OCI-LY1 (cell line): ENCODE data around the gene KPTN.

ENCODE experiments used
- H2AFZ ChIP-seq: fragments of 200-600 bp; sonication (generic), shearing (Covaris generic); 2 replicates; pipeline ENCODE4 v1.6.0; 2014; ENCODE audit warnings: antibody characterized with exemption, mild to moderate bottlenecking, low read length
- H3F3A ChIP-seq: fragments of 200-600 bp; sonication (generic), shearing (Covaris generic); 2 replicates; pipeline ENCODE4 v1.6.0; 2014; ENCODE audit warnings: mild to moderate bottlenecking, antibody characterized with exemption, low read length, moderate library complexity; ENCODE audit not compliant: insufficient read depth
- H3K27ac ChIP-seq: fragments of 200-600 bp; sonication (generic); 2 replicates; pipeline ENCODE4 v1.5.1; 2014; ENCODE audit warnings: low read length, mixed run types, mild to moderate bottlenecking, low read depth; ENCODE audit not compliant: poor library complexity, severe bottlenecking
- H3K27me3 ChIP-seq: fragments of 200-600 bp; sonication (generic); 2 replicates; pipeline ENCODE4 v1.6.0; 2014; ENCODE audit warnings: antibody characterized with exemption, mild to moderate bottlenecking, low read length, moderate library complexity; ENCODE audit not compliant: insufficient read depth
- H3K36me3 ChIP-seq: fragments of 200-600 bp; sonication (generic); 2 replicates; pipeline ENCODE4 v1.6.1; 2014; ENCODE audit warnings: mild to moderate bottlenecking, antibody characterized with exemption, low read length, moderate library complexity, mixed read lengths; ENCODE audit not compliant: insufficient read depth
- H3K4me1 ChIP-seq: fragments of 200-600 bp; sonication (generic); 2 replicates; pipeline ENCODE4 v1.5.1; 2014; ENCODE audit warnings: mild to moderate bottlenecking, low read length, moderate library complexity; ENCODE audit not compliant: insufficient read depth, severe bottlenecking
- H3K4me2 ChIP-seq: fragments of 200-600 bp; sonication (generic), shearing (Covaris generic); 2 replicates; pipeline ENCODE4 v1.6.1; 2014; ENCODE audit warnings: low read length
- H3K4me3 ChIP-seq: fragments of 200-600 bp; sonication (generic); 2 replicates; pipeline ENCODE4 v1.5.1; 2014; ENCODE audit warnings: low read length, low read depth, mild to moderate bottlenecking, mixed read lengths; ENCODE audit not compliant: poor library complexity, severe bottlenecking
- H3K79me2 ChIP-seq: fragments of 200-600 bp; shearing (Covaris generic); 2 replicates; pipeline ENCODE4 v1.6.1; 2016; ENCODE audit warnings: mixed run types, low read length, mixed read lengths; ENCODE audit not compliant: insufficient read depth
- H3K9ac ChIP-seq: fragments of 200-600 bp; sonication (generic), shearing (Covaris generic); 2 replicates; pipeline ENCODE4 v1.6.1; 2014; ENCODE audit warnings: mild to moderate bottlenecking, low read length, mixed read lengths
- H3K9me2 ChIP-seq: fragments of 200-600 bp; sonication (generic), shearing (Covaris generic); 2 replicates; pipeline ENCODE4 v1.6.1; 2014; ENCODE audit warnings: low read depth, mild to moderate bottlenecking, low read length, mixed read lengths
- H3K9me3 ChIP-seq: fragments of 200-600 bp; shearing (Covaris generic); 2 replicates; pipeline ENCODE4 v1.6.1; 2014; ENCODE audit warnings: low read length, mixed read lengths
- H4K20me1 ChIP-seq: fragments of 200-600 bp; sonication (generic), shearing (Covaris generic); 2 replicates; pipeline ENCODE4 v1.6.0; 2016; ENCODE audit warnings: mild to moderate bottlenecking, low read length; ENCODE audit not compliant: insufficient read depth
- EZH2 ChIP-seq: fragments of 200-600 bp; sonication (generic), shearing (Covaris generic); IDR thresholded peaks from 2 replicates; pipeline ENCODE4 v1.8.0; 2017; ENCODE audit warnings: borderline replicate concordance, mixed run types, mild to moderate bottlenecking, antibody characterized with exemption, low read length, moderate library complexity, mixed read lengths
- TF ChIP-seq, protein P1 (sequence below): fragments of 200-600 bp; sonication (generic), shearing (Covaris generic); IDR thresholded peaks from 2 replicates; pipeline ENCODE4 v1.5.1; 2017; ENCODE audit warnings: mild to moderate bottlenecking, antibody characterized with exemption, low read length, moderate library complexity, mixed read lengths

Gene KPTN

DNA sequence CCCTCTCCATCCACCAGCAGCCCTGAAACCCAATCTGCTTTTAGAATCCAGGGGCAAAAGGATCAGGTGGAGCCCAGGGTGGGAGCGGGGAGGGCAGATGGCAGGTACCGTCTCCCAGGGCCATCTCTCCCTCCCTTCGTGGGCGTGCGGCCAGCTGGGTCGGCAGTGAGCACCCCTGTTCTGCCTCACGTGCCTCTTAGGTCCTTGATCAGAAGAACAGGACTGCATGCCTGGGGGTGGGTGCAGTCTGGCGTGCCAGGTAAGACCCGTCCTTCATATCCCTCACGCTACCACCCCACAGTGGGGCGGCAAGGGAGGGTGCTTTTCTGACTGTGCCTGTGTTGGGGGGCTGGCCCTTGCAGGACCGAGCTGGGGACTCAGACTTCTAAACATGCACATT is 14.3 kb downstream of the KPTN start:
- Histone ChIP-seq H3K4me1 (no peaks in the 10 kb centered on the region), H3K79me2 (no peaks in the 10 kb centered on the region), H3K27ac (no peak overlapping the region), H3K9ac (no peak overlapping the region), H3K4me3 (no peak overlapping the region), H3F3A (no peaks in the 10 kb centered on the region), H3K9me3 (no peaks in the 10 kb centered on the region), H3K27me3 (peaks cover 5% of the 10 kb centered on the region; the same call in 1 of the 2 replicates), H3K4me2 (no peak overlapping the region), H3K36me3 (no peaks in the 10 kb centered on the region), H3K9me2 (no peaks in the 10 kb centered on the region), H2AFZ (no peak overlapping the region), H4K20me1 (no peaks in the 10 kb centered on the region)
- TF ChIP-seq EZH2: no peak
- TF ChIP-seq, protein P1, sequence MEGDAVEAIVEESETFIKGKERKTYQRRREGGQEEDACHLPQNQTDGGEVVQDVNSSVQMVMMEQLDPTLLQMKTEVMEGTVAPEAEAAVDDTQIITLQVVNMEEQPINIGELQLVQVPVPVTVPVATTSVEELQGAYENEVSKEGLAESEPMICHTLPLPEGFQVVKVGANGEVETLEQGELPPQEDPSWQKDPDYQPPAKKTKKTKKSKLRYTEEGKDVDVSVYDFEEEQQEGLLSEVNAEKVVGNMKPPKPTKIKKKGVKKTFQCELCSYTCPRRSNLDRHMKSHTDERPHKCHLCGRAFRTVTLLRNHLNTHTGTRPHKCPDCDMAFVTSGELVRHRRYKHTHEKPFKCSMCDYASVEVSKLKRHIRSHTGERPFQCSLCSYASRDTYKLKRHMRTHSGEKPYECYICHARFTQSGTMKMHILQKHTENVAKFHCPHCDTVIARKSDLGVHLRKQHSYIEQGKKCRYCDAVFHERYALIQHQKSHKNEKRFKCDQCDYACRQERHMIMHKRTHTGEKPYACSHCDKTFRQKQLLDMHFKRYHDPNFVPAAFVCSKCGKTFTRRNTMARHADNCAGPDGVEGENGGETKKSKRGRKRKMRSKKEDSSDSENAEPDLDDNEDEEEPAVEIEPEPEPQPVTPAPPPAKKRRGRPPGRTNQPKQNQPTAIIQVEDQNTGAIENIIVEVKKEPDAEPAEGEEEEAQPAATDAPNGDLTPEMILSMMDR: no peak

DNA sequence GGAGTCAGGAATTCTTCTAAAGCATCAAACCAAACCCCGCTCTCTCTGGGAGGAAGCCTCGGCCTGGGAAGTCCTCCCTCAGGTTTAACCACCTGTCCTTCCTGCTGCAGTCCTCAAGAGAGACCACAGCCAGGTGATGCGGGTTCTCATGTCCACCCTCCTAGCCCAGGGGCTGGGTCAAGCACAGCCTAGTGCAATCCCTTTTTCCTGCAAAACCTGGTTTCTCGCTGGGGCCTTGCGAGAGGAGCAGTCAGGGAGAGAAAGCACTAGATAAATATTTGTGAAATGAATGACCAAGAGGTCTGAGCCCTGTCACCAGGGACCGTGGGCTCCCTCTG is 14.7 kb downstream of the KPTN start:
- Histone ChIP-seq H3K4me3 (no peak overlapping the region), H3K27me3 (peaks cover 5% of the 10 kb centered on the region; the same call in 1 of the 2 replicates), H3K4me2 (no peak overlapping the region), H3K36me3 (no peaks in the 10 kb centered on the region), H3K9ac (no peak overlapping the region), H3K4me1 (no peaks in the 10 kb centered on the region), H3K79me2 (no peaks in the 10 kb centered on the region), H3K9me3 (no peaks in the 10 kb centered on the region), H3K27ac (no peak overlapping the region), H2AFZ (no peak overlapping the region), H3F3A (no peaks in the 10 kb centered on the region), H3K9me2 (no peaks in the 10 kb centered on the region), H4K20me1 (no peaks in the 10 kb centered on the region)
- no peak for TF ChIP-seq EZH2
- TF ChIP-seq, protein P1: no peak

DNA sequence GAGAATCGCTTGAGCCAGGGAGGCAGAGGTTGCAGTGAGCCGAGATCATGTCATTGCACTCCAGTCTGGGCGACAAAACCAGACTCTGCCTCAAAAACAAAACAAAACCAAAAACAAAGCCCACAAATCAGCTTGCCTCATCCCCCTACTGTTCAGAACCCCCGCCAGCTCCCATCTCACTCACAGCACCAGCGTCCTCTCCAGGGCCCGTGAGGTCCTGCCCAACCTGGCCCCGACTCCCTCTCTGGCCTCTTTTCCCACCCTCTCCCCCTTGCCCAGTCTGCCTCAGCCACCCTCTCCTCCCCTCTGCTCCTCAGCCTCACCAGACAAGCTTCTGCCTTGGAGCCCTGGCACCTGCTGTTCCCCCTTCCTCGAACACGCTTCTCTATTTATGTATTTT is 16.1 kb downstream of the KPTN start:
- H2AFZ ChIP-seq: no peak overlapping the region
- no peaks in the 10 kb centered on the region for H3K4me1 ChIP-seq
- no peak overlapping the region for H3K4me3 ChIP-seq
- no peaks in the 10 kb centered on the region for H3F3A ChIP-seq
- H3K4me2 ChIP-seq: no peak overlapping the region
- H3K9me2 ChIP-seq: no peaks in the 10 kb centered on the region
- no peak overlapping the region for H3K9ac ChIP-seq
- peaks cover 5% of the 10 kb centered on the region; the same call in 1 of the 2 replicates for H3K27me3 ChIP-seq
- H4K20me1 ChIP-seq: no peaks in the 10 kb centered on the region
- H3K79me2 ChIP-seq: no peaks in the 10 kb centered on the region
- H3K27ac ChIP-seq: no peak overlapping the region
- TF ChIP-seq, protein P1: no peak
- TF ChIP-seq EZH2: no peak
- H3K36me3 ChIP-seq: no peaks in the 10 kb centered on the region
- no peaks in the 10 kb centered on the region for H3K9me3 ChIP-seq
